WTC11 (cell line): ENCODE data around the gene GRIK2. TPM values are rescaled to one million over a fixed set of nuclear protein-coding genes. Genes with fewer than 3 reads are reported as not detected.

Source experiments
- ATAC-seq: fragments of 200-7000 bp; cut with Tn5 transposase; 2 replicates; pipeline ENCODE4 v1.10.0; 2021; ENCODE audit warnings: mild to moderate bottlenecking, moderate library complexity
- CTCF ChIA-PET: fragments of 300-600 bp; sonication (Branson Sonifier 250); formaldehyde crosslinking; loops from one replicate; lab custom pipeline; 2021; ENCODE audit warnings: antibody characterized with exemption; lab: Charles Lee
- POLR2A ChIA-PET: fragments of 350-600 bp; sonication (Branson Sonifier 250); formaldehyde crosslinking; loops from one replicate; lab custom pipeline; 2021; ENCODE audit warnings: antibody characterized with exemption; lab: Charles Lee
- DNase-seq: peaks from one replicate; pipeline ENCODE4 v3.0.0; 2021; ENCODE audit warnings: low spot score
- H3K27ac Mint-ChIP-seq: 2 replicates; pipeline ENCODE4 v1.8.0; 2021; ENCODE audit warnings: mixed read lengths
- H3K27me3 Mint-ChIP-seq: 2 replicates; pipeline ENCODE4 v1.8.0; 2021; ENCODE audit warnings: low read depth, mild to moderate bottlenecking, moderate library complexity, mixed read lengths
- H3K36me3 Mint-ChIP-seq: 2 replicates; pipeline ENCODE4 v1.8.0; 2021; ENCODE audit warnings: mixed read lengths
- H3K4me1 Mint-ChIP-seq: 2 replicates; pipeline ENCODE4 v1.8.0; 2022; ENCODE audit warnings: mixed read lengths
- H3K4me3 Mint-ChIP-seq: 2 replicates; pipeline ENCODE4 v1.8.0; 2021; ENCODE audit warnings: mild to moderate bottlenecking, moderate library complexity, mixed read lengths
- H3K9me3 Mint-ChIP-seq: 2 replicates; pipeline ENCODE4 v1.8.0; 2021; ENCODE audit warnings: mixed read lengths
- GABPB1 ChIP-seq: sonication (generic); formaldehyde crosslinking; IDR thresholded peaks from 2 replicates; pipeline ENCODE4 v1.8.1; 2023; ENCODE audit warnings: mild to moderate bottlenecking, missing genetic modification reagents
- MXD4 ChIP-seq: fragments of 250-450 bp; sonication (Bioruptor Pico); IDR thresholded peaks from 2 replicates; pipeline ENCODE4 v1.8.0; 2021; ENCODE audit warnings: mild to moderate bottlenecking, moderate library complexity, borderline replicate concordance
- MYBL2 ChIP-seq: sonication (generic); formaldehyde crosslinking; IDR thresholded peaks from 2 replicates; pipeline ENCODE4 v1.8.1; 2023; ENCODE audit warnings: mild to moderate bottlenecking, moderate library complexity, missing genetic modification reagents
- NFATC4 ChIP-seq: fragments of 250-450 bp; sonication (Bioruptor Pico); IDR thresholded peaks from 2 replicates; pipeline ENCODE4 v1.9.0; 2021; ENCODE audit warnings: mild to moderate bottlenecking
- NR1H2 ChIP-seq: sonication (generic); formaldehyde crosslinking; IDR thresholded peaks from 2 replicates; pipeline ENCODE4 v1.9.0; 2021; ENCODE audit warnings: mild to moderate bottlenecking, moderate library complexity, missing genetic modification reagents
- SMAD3 ChIP-seq: sonication (generic); formaldehyde crosslinking; IDR thresholded peaks from 2 replicates; pipeline ENCODE4 v1.8.0; 2022; ENCODE audit warnings: missing genetic modification reagents, mild to moderate bottlenecking, borderline replicate concordance
- SMAD4 ChIP-seq: sonication (generic); formaldehyde crosslinking; IDR thresholded peaks from 2 replicates; pipeline ENCODE4 v1.8.0; 2022; ENCODE audit warnings: mild to moderate bottlenecking, missing genetic modification reagents
- TEAD4 ChIP-seq: sonication (generic); formaldehyde crosslinking; IDR thresholded peaks from 2 replicates; pipeline ENCODE4 v1.8.0; 2022; ENCODE audit warnings: mild to moderate bottlenecking, missing genetic modification reagents
- ZNF138 ChIP-seq: sonication (generic); formaldehyde crosslinking; conservative IDR thresholded peaks from 2 replicates; pipeline ENCODE4 v1.8.1; 2022; ENCODE audit warnings: mild to moderate bottlenecking, moderate library complexity, missing genetic modification reagents
- ZNF219 ChIP-seq: sonication (generic); formaldehyde crosslinking; IDR thresholded peaks from 2 replicates; pipeline ENCODE4 v1.8.0; 2023; ENCODE audit warnings: missing genetic modification reagents, mild to moderate bottlenecking, borderline replicate concordance
- ZNF232 ChIP-seq: sonication (generic); formaldehyde crosslinking; IDR thresholded peaks from 2 replicates; pipeline ENCODE4 v1.8.0; 2022; ENCODE audit warnings: mild to moderate bottlenecking, missing genetic modification reagents
- ZNF263 ChIP-seq: sonication (generic); formaldehyde crosslinking; IDR thresholded peaks from 2 replicates; pipeline ENCODE4 v1.8.1; 2022; ENCODE audit warnings: low read depth, mild to moderate bottlenecking, moderate library complexity, missing genetic modification reagents
- ZNF396 ChIP-seq: fragments of 250-450 bp; sonication (Bioruptor Pico); IDR thresholded peaks from 2 replicates; pipeline ENCODE4 v1.8.0; 2021; ENCODE audit warnings: mild to moderate bottlenecking, moderate library complexity, borderline replicate concordance
- ZNF671 ChIP-seq: fragments of 250-450 bp; sonication (Bioruptor Pico); IDR thresholded peaks from 2 replicates; pipeline ENCODE4 v1.8.0; 2021; ENCODE audit warnings: mild to moderate bottlenecking
- total RNA-seq: library from RNA; stranded (reverse); gene quantifications from 3 replicates; pipeline ENCODE4 v1.2.3, GENCODE V29; 2021
- TF ChIP-seq, protein P1 (sequence below): sonication (generic); formaldehyde crosslinking; conservative IDR thresholded peaks from 2 replicates; pipeline ENCODE4 v1.8.1; 2022; ENCODE audit warnings: mild to moderate bottlenecking, missing genetic modification reagents
- TF ChIP-seq, protein P2 (sequence below): sonication (generic); formaldehyde crosslinking; IDR thresholded peaks from 2 replicates; pipeline ENCODE4 v1.8.0; 2023; ENCODE audit warnings: mild to moderate bottlenecking, missing genetic modification reagents
- TF ChIP-seq, protein P3 (sequence below): sonication (generic); formaldehyde crosslinking; IDR thresholded peaks from 2 replicates; pipeline ENCODE4 v1.8.1; 2023; ENCODE audit warnings: mild to moderate bottlenecking, missing genetic modification reagents, moderate library complexity
- TF ChIP-seq, protein P4 (sequence below): fragments of 250-450 bp; sonication (Bioruptor Pico); IDR thresholded peaks from 2 replicates; pipeline ENCODE4 v1.9.0; 2021; ENCODE audit warnings: moderate library complexity, mild to moderate bottlenecking, inconsistent platforms, borderline replicate concordance
- TF ChIP-seq, protein P5 (sequence below): fragments of 250-450 bp; sonication (Bioruptor Pico); IDR thresholded peaks from 2 replicates; pipeline ENCODE4 v1.9.0; 2021; ENCODE audit warnings: mild to moderate bottlenecking

Gene GRIK2
- total RNA-seq, 1 experiment from 2014 or later = 2.7 TPM

DNA sequence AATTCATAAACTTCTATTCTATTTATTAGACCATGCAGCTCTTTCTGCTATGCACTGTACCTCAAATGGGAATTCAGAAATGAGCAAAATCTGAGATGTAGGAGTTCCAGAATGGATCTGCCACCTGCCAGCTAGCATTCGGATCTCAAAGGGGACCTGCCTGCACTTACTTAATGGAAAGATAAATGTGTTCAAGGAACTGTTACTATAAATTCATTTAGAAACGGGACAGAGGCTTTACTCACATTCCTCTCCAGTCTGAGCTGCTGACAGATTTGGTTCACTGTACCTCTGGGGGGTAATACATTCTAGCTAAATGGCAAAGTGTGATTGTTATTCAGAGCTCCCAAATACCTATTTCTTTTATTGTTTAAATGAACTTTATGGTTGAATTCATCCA lies 384.1 kb downstream of the GRIK2 start (continued):
- TF ChIP-seq SMAD4 (CRISPR knock-in tag) (no peak), TEAD4 (CRISPR knock-in tag) (no peak), ZNF138 (CRISPR knock-in tag) (no peak), SMAD3 (no peak), NR1H2 (CRISPR knock-in tag) (no peak), NFATC4 (no peak)
- TF ChIP-seq, protein P1, sequence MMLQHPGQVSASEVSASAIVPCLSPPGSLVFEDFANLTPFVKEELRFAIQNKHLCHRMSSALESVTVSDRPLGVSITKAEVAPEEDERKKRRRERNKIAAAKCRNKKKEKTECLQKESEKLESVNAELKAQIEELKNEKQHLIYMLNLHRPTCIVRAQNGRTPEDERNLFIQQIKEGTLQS (CRISPR knock-in tag) = no peak
- TF ChIP-seq, protein P2, sequence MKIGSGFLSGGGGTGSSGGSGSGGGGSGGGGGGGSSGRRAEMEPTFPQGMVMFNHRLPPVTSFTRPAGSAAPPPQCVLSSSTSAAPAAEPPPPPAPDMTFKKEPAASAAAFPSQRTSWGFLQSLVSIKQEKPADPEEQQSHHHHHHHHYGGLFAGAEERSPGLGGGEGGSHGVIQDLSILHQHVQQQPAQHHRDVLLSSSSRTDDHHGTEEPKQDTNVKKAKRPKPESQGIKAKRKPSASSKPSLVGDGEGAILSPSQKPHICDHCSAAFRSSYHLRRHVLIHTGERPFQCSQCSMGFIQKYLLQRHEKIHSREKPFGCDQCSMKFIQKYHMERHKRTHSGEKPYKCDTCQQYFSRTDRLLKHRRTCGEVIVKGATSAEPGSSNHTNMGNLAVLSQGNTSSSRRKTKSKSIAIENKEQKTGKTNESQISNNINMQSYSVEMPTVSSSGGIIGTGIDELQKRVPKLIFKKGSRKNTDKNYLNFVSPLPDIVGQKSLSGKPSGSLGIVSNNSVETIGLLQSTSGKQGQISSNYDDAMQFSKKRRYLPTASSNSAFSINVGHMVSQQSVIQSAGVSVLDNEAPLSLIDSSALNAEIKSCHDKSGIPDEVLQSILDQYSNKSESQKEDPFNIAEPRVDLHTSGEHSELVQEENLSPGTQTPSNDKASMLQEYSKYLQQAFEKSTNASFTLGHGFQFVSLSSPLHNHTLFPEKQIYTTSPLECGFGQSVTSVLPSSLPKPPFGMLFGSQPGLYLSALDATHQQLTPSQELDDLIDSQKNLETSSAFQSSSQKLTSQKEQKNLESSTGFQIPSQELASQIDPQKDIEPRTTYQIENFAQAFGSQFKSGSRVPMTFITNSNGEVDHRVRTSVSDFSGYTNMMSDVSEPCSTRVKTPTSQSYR (CRISPR knock-in tag) = no peak
- TF ChIP-seq, all 79 proteins: peak for 0

DNA sequence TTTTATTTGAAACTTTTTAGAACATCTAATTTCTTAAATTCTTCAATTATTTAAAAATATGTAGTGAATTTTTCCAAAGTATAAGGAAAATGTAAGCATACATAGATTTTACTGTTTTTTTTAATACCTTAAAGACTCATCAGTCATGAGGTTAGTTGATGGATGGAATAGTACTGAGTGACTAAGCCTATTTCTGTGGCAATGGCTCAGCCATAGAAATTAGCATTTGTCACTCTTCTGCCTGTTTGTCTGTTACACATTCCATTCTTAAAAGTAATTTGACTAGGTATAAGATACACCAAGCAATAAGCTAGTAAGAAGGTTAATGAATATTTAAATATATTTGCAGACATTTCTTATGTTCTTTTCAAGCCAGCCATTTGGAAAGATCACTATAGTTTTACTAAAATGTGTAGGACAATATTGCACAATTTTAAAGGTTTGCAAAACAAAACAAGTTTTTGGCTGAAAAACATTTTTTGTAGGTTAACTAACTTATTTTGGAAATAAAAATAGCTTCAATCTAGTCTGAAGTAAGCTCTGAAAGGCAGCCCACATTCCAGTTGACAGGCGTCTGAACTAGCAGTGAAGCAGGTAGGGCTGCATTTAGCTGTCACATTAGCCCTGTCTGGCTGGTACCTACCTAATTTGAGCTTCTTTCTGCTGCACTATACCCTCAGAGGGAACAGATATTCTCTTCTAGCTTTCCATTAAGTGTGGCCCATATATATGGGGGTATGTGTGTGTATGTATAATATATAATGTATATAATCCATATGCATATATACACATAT lies 385.7 kb downstream of the GRIK2 start:
- H3K4me3 Mint-ChIP-seq = no peak overlapping the region
- H3K9me3 Mint-ChIP-seq = peaks cover 18% of the 10 kb centered on the region
- DNase-seq = no peak
- TF ChIP-seq ZNF232 (CRISPR knock-in tag) = no peak
- no peak for TF ChIP-seq ZNF671
- no peak for TF ChIP-seq ZNF219 (CRISPR knock-in tag)
- no peak for TF ChIP-seq ZNF263
- no peak for TF ChIP-seq MYBL2 (CRISPR knock-in tag)
- TF ChIP-seq, protein P3, sequence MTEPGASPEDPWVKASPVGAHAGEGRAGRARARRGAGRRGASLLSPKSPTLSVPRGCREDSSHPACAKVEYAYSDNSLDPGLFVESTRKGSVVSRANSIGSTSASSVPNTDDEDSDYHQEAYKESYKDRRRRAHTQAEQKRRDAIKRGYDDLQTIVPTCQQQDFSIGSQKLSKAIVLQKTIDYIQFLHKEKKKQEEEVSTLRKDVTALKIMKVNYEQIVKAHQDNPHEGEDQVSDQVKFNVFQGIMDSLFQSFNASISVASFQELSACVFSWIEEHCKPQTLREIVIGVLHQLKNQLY (CRISPR knock-in tag) = no peak
- TF ChIP-seq ZNF138 (CRISPR knock-in tag) = no peak
- TF ChIP-seq, protein P4, sequence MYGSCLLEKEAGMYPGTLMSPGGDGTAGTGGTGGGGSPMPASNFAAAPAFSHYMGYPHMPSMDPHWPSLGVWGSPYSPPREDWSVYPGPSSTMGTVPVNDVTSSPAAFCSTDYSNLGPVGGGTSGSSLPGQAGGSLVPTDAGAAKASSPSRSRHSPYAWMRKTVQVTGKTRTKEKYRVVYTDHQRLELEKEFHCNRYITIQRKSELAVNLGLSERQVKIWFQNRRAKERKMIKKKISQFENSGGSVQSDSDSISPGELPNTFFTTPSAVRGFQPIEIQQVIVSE (CRISPR knock-in tag) = no peak
- TF ChIP-seq ZNF396 = no peak
- TF ChIP-seq MXD4 (CRISPR knock-in tag) = no peak
- TF ChIP-seq, protein P5, sequence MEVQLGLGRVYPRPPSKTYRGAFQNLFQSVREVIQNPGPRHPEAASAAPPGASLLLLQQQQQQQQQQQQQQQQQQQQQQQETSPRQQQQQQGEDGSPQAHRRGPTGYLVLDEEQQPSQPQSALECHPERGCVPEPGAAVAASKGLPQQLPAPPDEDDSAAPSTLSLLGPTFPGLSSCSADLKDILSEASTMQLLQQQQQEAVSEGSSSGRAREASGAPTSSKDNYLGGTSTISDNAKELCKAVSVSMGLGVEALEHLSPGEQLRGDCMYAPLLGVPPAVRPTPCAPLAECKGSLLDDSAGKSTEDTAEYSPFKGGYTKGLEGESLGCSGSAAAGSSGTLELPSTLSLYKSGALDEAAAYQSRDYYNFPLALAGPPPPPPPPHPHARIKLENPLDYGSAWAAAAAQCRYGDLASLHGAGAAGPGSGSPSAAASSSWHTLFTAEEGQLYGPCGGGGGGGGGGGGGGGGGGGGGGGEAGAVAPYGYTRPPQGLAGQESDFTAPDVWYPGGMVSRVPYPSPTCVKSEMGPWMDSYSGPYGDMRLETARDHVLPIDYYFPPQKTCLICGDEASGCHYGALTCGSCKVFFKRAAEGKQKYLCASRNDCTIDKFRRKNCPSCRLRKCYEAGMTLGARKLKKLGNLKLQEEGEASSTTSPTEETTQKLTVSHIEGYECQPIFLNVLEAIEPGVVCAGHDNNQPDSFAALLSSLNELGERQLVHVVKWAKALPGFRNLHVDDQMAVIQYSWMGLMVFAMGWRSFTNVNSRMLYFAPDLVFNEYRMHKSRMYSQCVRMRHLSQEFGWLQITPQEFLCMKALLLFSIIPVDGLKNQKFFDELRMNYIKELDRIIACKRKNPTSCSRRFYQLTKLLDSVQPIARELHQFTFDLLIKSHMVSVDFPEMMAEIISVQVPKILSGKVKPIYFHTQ (CRISPR knock-in tag) = no peak
- no peak for TF ChIP-seq GABPB1 (CRISPR knock-in tag)
- no peak overlapping the region for H3K27ac Mint-ChIP-seq
- H3K27me3 Mint-ChIP-seq = no peaks in the 10 kb centered on the region
- ChIA-PET POLR2A (no interaction called here), CTCF (interaction anchor here (0.9 kb wide), 1 partner anchor 69 kb away, joined by 4 read pairs; no protein-coding TSS in a partner anchor)
- ATAC-seq = 0 out of 2 replicates have a peak, but pooled peaks have one; percentile 63
- H3K36me3 Mint-ChIP-seq = peaks cover 16% of the 10 kb centered on the region
- H3K4me1 Mint-ChIP-seq = peaks cover 36% of the 10 kb centered on the region
